Liver (tissue), 9 donors: Measurements from ENCODE around the gene VTCN1. TPM values are rescaled to one million over a fixed set of nuclear protein-coding genes. Genes with fewer than 3 reads are reported as not detected.

Experiments used
- DNase-seq: peaks from one replicate; pipeline ENCODE4 v3.0.0-alpha.2; 2017; ENCODE audit warnings: low spot score
- H3K27ac ChIP-seq, 2 donors: one replicate each; pipeline ENCODE4 v1.7.0; 2013; ENCODE audit warnings: inconsistent platforms in 2 of 2, low read length in 2 of 2, control low read depth in 1 of 2, low read depth in 1 of 2, mild to moderate bottlenecking in 1 of 2
- H3K27me3 ChIP-seq, 4 donors: one replicate each; pipeline versions ENCODE4 v1.6.1 to v1.7.0; 2013; ENCODE audit warnings: low read length in 3 of 4, inconsistent platforms in 1 of 4, mild to moderate bottlenecking in 1 of 4, moderate library complexity in 1 of 4; ENCODE audit not compliant: control insufficient read depth in 4 of 4, insufficient read depth in 4 of 4
- H3K36me3 ChIP-seq, 4 donors: one replicate each; pipeline versions ENCODE4 v1.6.1 to v1.7.0; 2013; ENCODE audit warnings: low read length in 3 of 4, mild to moderate bottlenecking in 3 of 4, low read depth in 1 of 4, moderate library complexity in 1 of 4; ENCODE audit not compliant: control insufficient read depth in 4 of 4, insufficient read depth in 3 of 4
- H3K4me1 ChIP-seq, 4 donors: one replicate each; pipeline versions ENCODE4 v1.6.1 to v1.7.0; 2013; ENCODE audit warnings: low read length in 3 of 4, mild to moderate bottlenecking in 3 of 4, moderate library complexity in 1 of 4; ENCODE audit not compliant: control insufficient read depth in 4 of 4, insufficient read depth in 4 of 4
- H3K4me3 ChIP-seq, 3 donors: one replicate each; pipeline versions ENCODE4 v1.6.1 to v1.7.0; 2013; ENCODE audit warnings: low read length in 3 of 3, control low read depth in 1 of 3, low read depth in 1 of 3, mild to moderate bottlenecking in 1 of 3
- H3K9ac ChIP-seq, 2 donors: one replicate each; pipeline ENCODE4 v1.7.0; 2013; ENCODE audit warnings: low read length in 2 of 2, mild to moderate bottlenecking in 2 of 2, moderate library complexity in 2 of 2, control low read depth in 1 of 2, low read depth in 1 of 2
- H3K9me3 ChIP-seq, 4 donors: one replicate each; pipeline versions ENCODE4 v1.6.1 to v1.7.0; 2013; ENCODE audit warnings: low read length in 3 of 4; ENCODE audit not compliant: control insufficient read depth in 4 of 4
- ATF3 ChIP-seq: IDR thresholded peaks from 2 replicates; pipeline ENCODE4 v1.6.1; 2016; ENCODE audit warnings: antibody characterized with exemption
- CTCF ChIP-seq: fragments of 150-350 bp; IDR thresholded peaks from 2 replicates; pipeline ENCODE4 v1.5.1; 2017; ENCODE audit warnings: improper control_type of control experiment, low read depth, low read length; ENCODE audit not compliant: missing input control
- EGR1 ChIP-seq, 2 donors: IDR thresholded peaks; 2 replicates each; pipeline ENCODE4 v1.6.1; 2016 to 2018; ENCODE audit warnings: antibody characterized with exemption in 2 of 2, low read depth in 2 of 2
- FOXA1 ChIP-seq: IDR thresholded peaks from 2 replicates; pipeline ENCODE4 v1.6.1; 2016; ENCODE audit warnings: antibody characterized with exemption
- FOXA2 ChIP-seq: IDR thresholded peaks from 2 replicates; pipeline ENCODE4 v1.6.1; 2016; ENCODE audit warnings: antibody characterized with exemption
- GABPA ChIP-seq, 2 donors: IDR thresholded peaks in 1 of 2; conservative IDR thresholded peaks in 1 of 2; 2 replicates each; pipeline ENCODE4 v1.6.1; 2016; ENCODE audit warnings: antibody characterized with exemption in 2 of 2, mild to moderate bottlenecking in 1 of 2, moderate library complexity in 1 of 2
- HNF4A ChIP-seq, 2 donors: conservative IDR thresholded peaks; 2 replicates each; pipeline ENCODE4 v1.6.1; 2016; ENCODE audit warnings: antibody characterized with exemption in 2 of 2, mild to moderate bottlenecking in 2 of 2
- HNF4G ChIP-seq: IDR thresholded peaks from 2 replicates; pipeline ENCODE4 v1.6.1; 2016; ENCODE audit warnings: antibody characterized with exemption
- NR2F2 ChIP-seq: IDR thresholded peaks from 2 replicates; pipeline ENCODE4 v1.6.1; 2016; ENCODE audit warnings: antibody characterized with exemption
- RAD21 ChIP-seq, 2 donors: IDR thresholded peaks; 2 replicates each; pipeline ENCODE4 v1.6.1; 2016; ENCODE audit warnings: antibody characterized with exemption in 2 of 2, mild to moderate bottlenecking in 2 of 2
- REST ChIP-seq: IDR thresholded peaks from 2 replicates; pipeline ENCODE4 v1.6.1; 2016; ENCODE audit warnings: antibody characterized with exemption, mild to moderate bottlenecking
- SP1 ChIP-seq: IDR thresholded peaks from 2 replicates; pipeline ENCODE4 v1.6.1; 2018; ENCODE audit warnings: antibody characterized with exemption, mild to moderate bottlenecking
- TAF1 ChIP-seq: conservative IDR thresholded peaks from 2 replicates; pipeline ENCODE4 v1.6.1; 2016; ENCODE audit warnings: antibody characterized with exemption, mild to moderate bottlenecking
- YY1 ChIP-seq: IDR thresholded peaks from 2 replicates; pipeline ENCODE4 v1.6.1; 2016; ENCODE audit warnings: antibody characterized with exemption, mild to moderate bottlenecking
- ZBTB33 ChIP-seq: IDR thresholded peaks from 2 replicates; pipeline ENCODE4 v1.6.1; 2016; ENCODE audit warnings: antibody characterized with exemption
- WGBS: extraction: QIAGEN DNeasy Blood & Tissue Kit; methylation state at CpG from one replicate; pipeline ENCODE4 v1.1.7; 2013; 5-methylcytosine and 5-hydroxymethylcytosine counted together
- polyA plus RNA-seq, 2 donors: library from polyadenylated mRNA; stranded (reverse) in 1 of 2; unstranded in 1 of 2; fragments of 200-250 nt in 1 of 2; fragments of >200 nt in 1 of 2; fragmentation: Nextera tagmentation in 1 of 2; extraction: Ambion mirVana in 1 of 2; gene quantifications; one replicate each; pipeline versions ENCODE4 v1.2.1 to v1.2.3, GENCODE V29; 2013 to 2015
- total RNA-seq, 2 donors: library from RNA; depleted of rRNA; stranded (reverse); fragments of >200 nt; gene quantifications; one replicate each; pipeline ENCODE4 v1.2.3, GENCODE V29; 2014
- donor health status: healthy.
- donor health status: healthy.
- donor health status: healthy.
- donor health status: healthy.
- donor health status: healthy.

Gene VTCN1
- total and polyA plus RNA-seq, 4 donors, result 0.28 to 1.0 (median 0.45) TPM

- no peak for TF ChIP-seq CTCF
Observed at GRCh38 chr1:117235863-117236465, 25.2 kb upstream of the VTCN1 start (continued).

GRCh38 chr1:117232531-117232930 is 21.8 kb upstream of the VTCN1 start:
- Histone ChIP-seq H3K27ac (no peak overlapping the region), H3K27me3 (no peaks in the 10 kb centered on the region), H3K36me3 (no peaks in the 10 kb centered on the region), H3K9ac (no peak overlapping the region), H3K4me3 (no peak overlapping the region), H3K4me1 (no peaks in the 10 kb centered on the region), H3K9me3 (peaks cover 0 to 1% (median 0%) of the 10 kb centered on the region in 4 donors)
- no peak for TF ChIP-seq ATF3
- TF ChIP-seq EGR1 (IDR thresholded peaks at IDR 0.05; ENCODE audit: low read depth in 2 of 2), result no peak
- no peak for TF ChIP-seq GABPA (IDR thresholded peaks at IDR 0.05 in 1 of 2, conservative IDR thresholded peaks at IDR 0.05 in 1 of 2)
- TF ChIP-seq YY1, result no peak
- no peak for TF ChIP-seq RAD21 (IDR thresholded peaks at IDR 0.05)
- TF ChIP-seq HNF4A (conservative IDR thresholded peaks at IDR 0.05), result no peak
- no peak for TF ChIP-seq FOXA1
- no peak for TF ChIP-seq SP1
- TF ChIP-seq FOXA2, result no peak
- TF ChIP-seq NR2F2, result no peak
- no peak for TF ChIP-seq REST
- TF ChIP-seq TAF1, result no peak
- no peak for TF ChIP-seq HNF4G
- TF ChIP-seq ZBTB33, result no peak
- DNase-seq, result no peak
- WGBS, result 88% methylated on average over 2 of the region's 2 CpGs
